GM06990 (cell line): Measurements from ENCODE around the gene KCNG2.

Experiments
- DNase-seq: peaks from one replicate; pipeline ENCODE4 v3.0.0-alpha.2; 2011; ENCODE audit not compliant: insufficient read length; ENCODE audit errors: extremely low read depth
- H3K27me3 ChIP-seq: replicated peaks from 2 replicates; pipeline ENCODE4 v1.6.0; 2011; ENCODE audit warnings: low read length; ENCODE audit not compliant: control insufficient read depth, insufficient read depth
- H3K36me3 ChIP-seq: 2 replicates; pipeline ENCODE4 v1.5.1; 2011; ENCODE audit warnings: low read length; ENCODE audit not compliant: control insufficient read depth, insufficient read depth
- H3K4me3 ChIP-seq: replicated peaks from 2 replicates; pipeline ENCODE4 v1.5.1; 2011; ENCODE audit warnings: low read depth, mild to moderate bottlenecking, control low read depth, low read length
- TF ChIP-seq, protein P1 (sequence below): IDR thresholded peaks from 2 replicates; pipeline ENCODE4 v1.5.1; 2011; ENCODE audit warnings: low read length, control low read depth, mild to moderate bottlenecking, inconsistent platforms; ENCODE audit not compliant: insufficient read depth, poor library complexity, severe bottlenecking

Gene KCNG2

DNA sequence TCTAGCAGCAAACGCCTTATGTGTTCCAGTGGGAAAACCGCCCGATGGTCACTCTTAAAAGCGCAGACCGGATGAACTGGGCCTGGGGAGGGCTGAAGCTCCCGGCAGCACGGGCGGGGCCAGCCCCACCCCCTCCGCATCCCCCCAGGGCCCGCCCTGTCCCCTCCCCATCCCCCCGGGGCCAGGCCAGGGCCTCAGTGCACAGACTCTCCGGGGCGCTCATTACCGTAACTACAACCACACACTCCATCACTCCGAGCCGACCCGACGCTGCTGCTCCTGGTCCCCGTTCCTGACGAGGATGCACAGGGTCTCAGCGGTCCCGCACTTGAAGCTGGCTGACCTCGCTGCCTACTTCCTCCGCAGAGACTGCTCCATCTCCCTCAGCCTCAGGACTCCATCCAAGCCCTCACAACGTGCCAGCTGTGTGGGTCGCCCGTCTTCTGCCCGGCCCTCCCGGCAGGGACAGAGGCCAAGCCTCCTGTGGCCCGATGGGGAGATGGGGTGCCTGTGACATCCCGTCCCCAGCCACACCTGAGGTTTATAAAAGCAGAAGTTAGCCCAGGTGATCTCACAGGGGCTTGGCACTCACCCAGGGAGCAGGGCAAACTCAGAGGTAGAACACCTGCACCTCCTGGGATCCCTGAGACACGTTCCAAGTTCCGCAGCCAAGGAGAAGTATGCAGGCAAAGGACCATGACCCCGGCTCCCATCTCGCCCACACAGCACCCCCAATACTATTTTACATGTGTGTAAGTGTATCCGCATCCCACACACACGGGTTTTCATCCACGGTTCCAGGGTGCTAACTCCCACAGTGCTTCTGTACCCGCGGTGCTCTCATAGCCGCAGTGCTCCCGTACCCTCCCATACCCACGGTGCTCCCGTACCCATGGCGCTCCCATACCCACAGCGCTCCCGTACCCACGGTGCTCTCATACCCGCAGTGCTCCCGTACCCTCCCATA lies 117.7 kb downstream of the KCNG2 start:
- no peak for DNase-seq
- H3K4me3 ChIP-seq = no peak overlapping the region
- TF ChIP-seq, protein P1, sequence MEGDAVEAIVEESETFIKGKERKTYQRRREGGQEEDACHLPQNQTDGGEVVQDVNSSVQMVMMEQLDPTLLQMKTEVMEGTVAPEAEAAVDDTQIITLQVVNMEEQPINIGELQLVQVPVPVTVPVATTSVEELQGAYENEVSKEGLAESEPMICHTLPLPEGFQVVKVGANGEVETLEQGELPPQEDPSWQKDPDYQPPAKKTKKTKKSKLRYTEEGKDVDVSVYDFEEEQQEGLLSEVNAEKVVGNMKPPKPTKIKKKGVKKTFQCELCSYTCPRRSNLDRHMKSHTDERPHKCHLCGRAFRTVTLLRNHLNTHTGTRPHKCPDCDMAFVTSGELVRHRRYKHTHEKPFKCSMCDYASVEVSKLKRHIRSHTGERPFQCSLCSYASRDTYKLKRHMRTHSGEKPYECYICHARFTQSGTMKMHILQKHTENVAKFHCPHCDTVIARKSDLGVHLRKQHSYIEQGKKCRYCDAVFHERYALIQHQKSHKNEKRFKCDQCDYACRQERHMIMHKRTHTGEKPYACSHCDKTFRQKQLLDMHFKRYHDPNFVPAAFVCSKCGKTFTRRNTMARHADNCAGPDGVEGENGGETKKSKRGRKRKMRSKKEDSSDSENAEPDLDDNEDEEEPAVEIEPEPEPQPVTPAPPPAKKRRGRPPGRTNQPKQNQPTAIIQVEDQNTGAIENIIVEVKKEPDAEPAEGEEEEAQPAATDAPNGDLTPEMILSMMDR = no peak
- H3K27me3 ChIP-seq = no peaks in the 10 kb centered on the region
- peaks cover 17% of the 10 kb centered on the region for H3K36me3 ChIP-seq

DNA sequence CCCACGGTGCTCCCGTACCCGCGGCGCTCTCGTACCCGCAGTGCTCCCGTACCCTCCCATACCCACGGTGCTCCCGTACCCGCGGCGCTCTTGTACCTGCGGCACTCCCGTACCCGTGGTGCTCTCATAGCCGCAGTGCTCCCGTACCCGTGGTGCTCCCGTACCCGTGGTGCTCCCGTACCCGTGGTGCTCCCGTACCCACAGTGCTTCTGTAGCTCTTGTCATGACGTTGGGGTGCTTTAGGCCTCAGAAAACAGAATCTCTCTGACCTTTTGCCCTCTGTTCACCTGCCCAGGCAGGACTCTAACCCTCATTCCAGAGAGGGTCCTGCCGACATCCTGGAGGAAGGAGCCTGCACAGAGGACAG lies 118.4 kb downstream of the KCNG2 start:
- Histone ChIP-seq H3K27me3 (no peaks in the 10 kb centered on the region), H3K4me3 (no peak overlapping the region), H3K36me3 (peaks cover 17% of the 10 kb centered on the region)
- TF ChIP-seq, protein P1 = no peak
- no peak for DNase-seq

DNA sequence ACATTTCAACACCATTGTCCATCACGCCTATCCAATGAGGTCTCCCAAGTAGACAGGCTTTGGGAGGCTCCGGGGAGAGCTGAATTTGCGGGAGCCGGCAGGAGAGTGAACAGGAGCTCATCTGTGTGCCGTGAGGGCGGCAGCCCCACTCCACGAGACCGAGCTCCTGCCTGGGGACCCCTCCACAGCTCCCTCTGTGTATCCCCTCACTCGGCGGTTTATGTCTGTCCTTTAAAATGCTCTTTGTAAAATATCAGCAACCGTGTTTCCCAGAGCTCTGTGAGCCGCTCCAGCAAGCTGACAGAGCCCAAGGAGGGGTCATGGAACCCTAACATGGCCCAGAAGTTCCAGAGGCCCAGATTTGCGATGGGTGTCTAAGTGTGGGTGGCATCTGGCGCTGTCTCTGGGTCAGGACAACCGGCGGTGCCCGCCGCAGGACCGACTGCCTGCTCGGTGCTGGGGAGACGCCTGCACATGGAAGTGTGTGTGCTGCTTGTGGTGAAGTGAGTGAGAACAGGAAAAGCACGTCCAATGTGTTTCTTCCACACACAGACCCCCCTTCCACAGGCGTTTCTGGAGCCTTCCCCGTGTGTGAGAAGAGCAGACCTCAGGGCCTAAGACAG lies 118.9 kb downstream of the KCNG2 start:
- TF ChIP-seq, protein P1 = no peak
- DNase-seq = no peak
- Histone ChIP-seq H3K4me3 (no peak overlapping the region), H3K36me3 (peaks cover 17% of the 10 kb centered on the region), H3K27me3 (no peaks in the 10 kb centered on the region)

DNA sequence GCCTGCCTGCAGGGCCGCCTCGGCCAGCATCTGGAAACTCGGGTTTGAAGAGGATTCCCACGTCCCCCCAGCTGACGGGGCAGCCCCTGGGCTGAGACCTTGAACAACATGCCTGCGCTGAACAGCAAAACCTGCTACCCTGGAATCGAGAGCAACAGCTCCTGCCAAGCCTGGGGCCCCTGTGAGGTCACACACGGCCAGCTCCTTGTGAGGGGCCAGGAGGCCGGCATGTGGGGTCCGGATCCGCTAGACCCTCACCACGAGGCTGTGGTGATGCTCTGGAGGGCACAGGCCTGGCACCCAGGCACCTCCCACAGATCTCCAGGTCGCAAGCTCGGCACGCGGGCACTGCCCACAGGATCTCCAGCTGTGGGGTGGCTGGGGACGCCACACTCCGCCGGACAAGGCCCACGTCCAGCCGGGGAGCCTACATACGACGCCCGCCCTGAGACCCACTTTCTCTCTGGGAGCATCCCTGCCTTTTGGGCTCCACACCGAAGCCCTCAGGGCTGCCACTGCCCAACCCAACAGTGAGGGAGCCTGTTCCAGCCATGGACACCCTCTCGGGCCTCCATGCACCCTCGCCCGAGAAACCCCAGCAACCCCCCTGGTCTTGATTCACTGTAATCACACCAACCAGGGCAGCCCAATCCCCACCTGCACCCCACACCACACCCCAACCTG lies 119.6 kb downstream of the KCNG2 start:
- DNase-seq = no peak
- TF ChIP-seq, protein P1 = no peak
- Histone ChIP-seq H3K36me3 (peaks cover 18% of the 10 kb centered on the region), H3K4me3 (no peak overlapping the region), H3K27me3 (no peaks in the 10 kb centered on the region)

DNA sequence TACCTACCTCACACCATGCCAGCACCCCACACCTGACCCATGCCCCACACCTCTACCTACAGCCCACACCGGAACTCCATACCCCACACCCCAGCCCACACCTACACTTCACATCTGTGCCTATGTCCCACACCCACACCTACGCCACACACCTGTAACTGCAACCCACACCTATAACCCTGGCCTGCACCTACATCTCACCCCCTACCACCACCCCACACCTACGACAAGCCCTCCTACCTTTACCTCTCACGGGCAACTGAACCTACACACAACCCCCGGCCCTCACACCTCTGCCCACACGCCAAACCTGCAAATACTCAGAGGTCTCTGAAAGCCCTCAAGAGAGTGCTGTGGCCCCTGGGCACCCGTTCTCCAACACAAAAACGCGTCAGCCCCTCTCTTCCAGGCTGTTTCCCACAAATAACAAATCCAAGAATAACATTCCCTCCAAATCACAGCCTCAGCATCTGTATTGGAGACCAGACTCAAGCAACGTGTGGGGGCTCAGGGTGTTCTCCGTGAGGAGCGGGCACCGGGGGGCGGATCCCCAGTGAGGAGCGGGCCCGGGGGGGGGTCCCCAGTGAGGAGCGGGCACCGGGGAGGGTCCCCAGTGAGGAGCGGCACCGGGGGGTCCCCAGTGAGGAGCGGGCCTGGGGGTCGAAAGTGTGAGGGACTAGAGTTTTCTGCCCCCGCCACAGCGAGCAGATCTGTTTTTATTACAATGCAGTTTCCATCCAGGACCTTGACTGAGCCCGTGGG lies 120.3 kb downstream of the KCNG2 start:
- Histone ChIP-seq H3K27me3 (no peaks in the 10 kb centered on the region), H3K4me3 (no peak overlapping the region), H3K36me3 (peaks cover 14% of the 10 kb centered on the region)
- no peak for DNase-seq
- TF ChIP-seq, protein P1 = no peak
